WERI-Rb-1 (cell line): ENCODE data around the gene CLDND1.
A peak's percentile ranks its signal among the peaks of the same experiment; 100 is the strongest.

Source experiments
- DNase-seq: peaks from one replicate; pipeline ENCODE4 v3.0.0-alpha.2; 2020
- H3K27ac ChIP-seq: fragments of 250-450 bp; sonication (Bioruptor Pico); 2 replicates; pipeline ENCODE4 v1.5.1; 2020; ENCODE audit warnings: mild to moderate bottlenecking, moderate library complexity
- H3K27me3 ChIP-seq: fragments of 250-450 bp; sonication (Bioruptor Pico); 2 replicates; pipeline ENCODE4 v1.5.1; 2021; ENCODE audit warnings: mild to moderate bottlenecking, low read depth, moderate library complexity; ENCODE audit not compliant: insufficient read depth, severe bottlenecking
- H3K36me3 ChIP-seq: fragments of 250-450 bp; sonication (Bioruptor Pico); 2 replicates; pipeline ENCODE4 v1.5.1; 2020; ENCODE audit warnings: mild to moderate bottlenecking, moderate library complexity
- H3K4me3 ChIP-seq: 2 replicates; pipeline ENCODE4 v1.5.1; 2011; ENCODE audit warnings: low read depth, mild to moderate bottlenecking, control low read depth, low read length
- H3K9me3 ChIP-seq: fragments of 250-450 bp; sonication (Bioruptor Pico); 2 replicates; pipeline ENCODE4 v1.5.1; 2021; ENCODE audit warnings: mild to moderate bottlenecking, moderate library complexity; ENCODE audit not compliant: severe bottlenecking
- CTCF ChIP-seq: IDR thresholded peaks from 2 replicates; pipeline ENCODE4 v1.5.1; 2011; ENCODE audit warnings: low read depth, mild to moderate bottlenecking, control low read depth, inconsistent platforms, low read length

CLDND1 gene

GRCh38 chr3:98531622-98532274 lies 9.0 kb upstream of the CLDND1 start, which contains the start of gene GPR15:
Gene GPR15 (plus strand): TSS chr3:98531978. CDS start chr3:98532034, 56 bp downstream.
- H3K4me3 ChIP-seq = no peak within 1 kb of the TSS
- no peak within 1 kb of the TSS for H3K27ac ChIP-seq
- H3K9me3 ChIP-seq = no peaks in the 10 kb centered on the region

GRCh38 chr3:98530676-98531075 lies 8.0 kb upstream of the CLDND1 start:
- H3K9me3 ChIP-seq = no peaks in the 10 kb centered on the region
- no peak for TF ChIP-seq CTCF
- DNase-seq = no peak
- H3K27ac ChIP-seq = no peak overlapping the region
- no peak overlapping the region for H3K4me3 ChIP-seq
- no peaks in the 10 kb centered on the region for H3K36me3 ChIP-seq
- no peaks in the 10 kb centered on the region for H3K27me3 ChIP-seq

More at GRCh38 chr3:98531622-98532274, 9.0 kb upstream of the CLDND1 start, which contains the start of gene GPR15:
- TF ChIP-seq CTCF = no peak
- H3K36me3 ChIP-seq = no peaks in the 10 kb centered on the region
- no peak for DNase-seq
- no peaks in the 10 kb centered on the region for H3K27me3 ChIP-seq

- peak; percentile 19 for DNase-seq
- no peak for TF ChIP-seq CTCF
- Histone ChIP-seq H3K27ac (no peak overlapping the region), H3K27me3 (no peaks in the 10 kb centered on the region), H3K36me3 (no peaks in the 10 kb centered on the region), H3K9me3 (no peaks in the 10 kb centered on the region), H3K4me3 (no peak overlapping the region)
Measured at GRCh38 chr3:98529856-98530459, 7.3 kb upstream of the CLDND1 start.

GRCh38 chr3:98528474-98529346 lies 6.0 kb upstream of the CLDND1 start:
- no peaks in the 10 kb centered on the region for H3K27me3 ChIP-seq
- no peak overlapping the region for H3K27ac ChIP-seq
- TF ChIP-seq CTCF = no peak
- no peaks in the 10 kb centered on the region for H3K36me3 ChIP-seq
- no peaks in the 10 kb centered on the region for H3K9me3 ChIP-seq
- no peak overlapping the region for H3K4me3 ChIP-seq
- DNase-seq = no peak

- Histone ChIP-seq H3K4me3 (peak overlapping the region; percentile 28), H3K27me3 (no peaks in the 10 kb centered on the region), H3K27ac (no peak overlapping the region), H3K9me3 (no peaks in the 10 kb centered on the region), H3K36me3 (peaks cover 8% of the 10 kb centered on the region)
- DNase-seq = no peak
- no peak for TF ChIP-seq CTCF
Measured at GRCh38 chr3:98525494-98525893, 2.8 kb upstream of the CLDND1 start.
